GM23248 (cell line): Measurements from ENCODE around the gene RASA3.

Experiments used
- EZH2 ChIP-seq: fragments of 200-600 bp; sonication (generic); IDR thresholded peaks from 2 replicates; pipeline ENCODE4 v1.6.1; 2018; ENCODE audit warnings: antibody characterized with exemption, mild to moderate bottlenecking; ENCODE audit not compliant: insufficient read depth, poor library complexity, severe bottlenecking
- EZH2phosphoT487 ChIP-seq: fragments of 200-600 bp; sonication (generic); IDR thresholded peaks from 2 replicates; pipeline ENCODE4 v1.6.1; 2018; ENCODE audit warnings: antibody characterized with exemption, moderate library complexity, mild to moderate bottlenecking, low read depth; ENCODE audit not compliant: insufficient read depth

DNA sequence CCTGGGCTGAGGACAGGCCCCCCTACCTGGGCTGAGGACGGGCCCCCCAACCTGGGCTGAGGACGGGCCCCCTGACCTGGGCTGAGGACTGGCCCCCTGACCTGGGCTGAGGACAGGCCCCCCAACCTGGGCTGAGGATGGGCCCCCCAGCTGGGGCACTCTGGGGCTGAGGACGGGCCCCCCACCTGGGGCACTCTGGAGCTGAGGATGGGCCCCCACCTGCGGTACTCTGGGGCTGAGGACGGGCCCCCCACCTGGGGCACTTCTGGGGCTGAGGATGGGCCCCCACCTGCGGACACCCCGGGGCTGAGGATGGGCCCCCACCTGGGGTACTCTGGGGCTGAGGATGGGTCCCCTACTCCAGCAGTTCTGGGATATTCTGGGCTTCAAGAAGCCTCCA is 65.5 kb downstream of the RASA3 start:
- TF ChIP-seq EZH2: no peak
- no peak for TF ChIP-seq EZH2phosphoT487
